Amniotic epithelial cell (primary cell): Measurements from ENCODE around the gene MAGEF1.
"Not testable (repeated sequence)": the region's sequence is repeated elsewhere in the genome, so short reads cannot be mapped to it uniquely, and the experiment has no call there.

Experiments used
- DNase-seq: peaks from one replicate; pipeline ENCODE4 v3.0.0-alpha.2; 2010; ENCODE audit warnings: low read depth

Gene MAGEF1

GRCh38 chr3:184742676-184743135, 30.8 kb upstream of the MAGEF1 start:
- no peak for DNase-seq

DNA sequence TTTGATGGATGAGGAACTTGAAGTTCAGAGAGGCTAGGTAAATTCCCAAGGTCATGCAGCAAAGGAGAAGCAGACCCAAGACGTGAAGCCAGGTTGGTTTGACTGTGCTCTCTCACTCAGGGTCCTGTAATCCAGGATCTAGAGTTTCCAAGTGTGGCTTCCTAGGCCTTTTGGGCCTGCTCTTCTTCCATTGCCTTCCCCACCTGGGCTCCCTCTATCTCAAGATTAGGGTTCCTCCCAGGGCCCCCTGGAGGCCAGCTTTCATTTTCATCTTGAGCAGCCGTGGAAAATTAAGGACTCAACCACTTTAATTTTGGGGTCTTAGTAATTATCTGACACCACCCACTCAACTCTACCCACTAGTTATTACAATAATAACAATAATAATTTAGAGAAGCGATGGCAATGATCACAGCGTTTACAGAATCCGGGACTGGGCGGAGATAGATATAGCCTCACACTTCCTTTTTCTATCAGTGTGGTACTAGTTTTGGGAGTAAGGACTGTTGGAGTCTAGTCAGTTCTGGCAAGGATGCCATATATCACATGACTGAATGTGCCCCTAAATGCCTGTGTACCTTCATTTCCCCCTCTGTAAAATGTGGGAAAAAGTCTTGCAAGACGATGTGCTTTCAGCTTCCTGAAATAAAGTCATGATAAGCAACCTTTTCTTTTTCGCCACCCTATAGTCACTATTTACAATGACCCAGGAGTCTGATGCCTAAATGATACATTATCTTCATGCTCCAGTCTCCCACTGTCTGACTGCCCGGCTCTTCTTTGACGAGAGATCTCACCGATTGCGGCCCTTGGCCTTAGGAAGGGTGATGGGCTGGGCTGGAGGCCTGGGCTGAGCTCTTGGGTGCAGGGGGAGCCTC, 30.2 kb upstream of the MAGEF1 start:
- no peak for DNase-seq

DNA sequence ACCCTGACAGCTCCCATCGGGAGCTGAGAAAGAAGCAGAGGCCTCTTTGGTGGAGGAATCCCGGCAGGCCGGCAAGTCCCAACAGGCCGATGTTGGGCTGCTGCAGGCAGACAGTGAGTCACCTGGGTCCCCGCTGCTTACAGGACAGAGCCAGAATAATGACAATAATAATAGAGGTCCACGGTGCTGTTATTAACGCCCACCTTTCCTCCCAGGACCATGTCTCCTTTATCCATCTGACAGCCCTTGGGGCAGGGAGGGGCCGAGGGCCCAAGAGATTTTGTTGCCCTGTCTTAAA, 29.3 kb upstream of the MAGEF1 start:
- DNase-seq, result no peak

DNA sequence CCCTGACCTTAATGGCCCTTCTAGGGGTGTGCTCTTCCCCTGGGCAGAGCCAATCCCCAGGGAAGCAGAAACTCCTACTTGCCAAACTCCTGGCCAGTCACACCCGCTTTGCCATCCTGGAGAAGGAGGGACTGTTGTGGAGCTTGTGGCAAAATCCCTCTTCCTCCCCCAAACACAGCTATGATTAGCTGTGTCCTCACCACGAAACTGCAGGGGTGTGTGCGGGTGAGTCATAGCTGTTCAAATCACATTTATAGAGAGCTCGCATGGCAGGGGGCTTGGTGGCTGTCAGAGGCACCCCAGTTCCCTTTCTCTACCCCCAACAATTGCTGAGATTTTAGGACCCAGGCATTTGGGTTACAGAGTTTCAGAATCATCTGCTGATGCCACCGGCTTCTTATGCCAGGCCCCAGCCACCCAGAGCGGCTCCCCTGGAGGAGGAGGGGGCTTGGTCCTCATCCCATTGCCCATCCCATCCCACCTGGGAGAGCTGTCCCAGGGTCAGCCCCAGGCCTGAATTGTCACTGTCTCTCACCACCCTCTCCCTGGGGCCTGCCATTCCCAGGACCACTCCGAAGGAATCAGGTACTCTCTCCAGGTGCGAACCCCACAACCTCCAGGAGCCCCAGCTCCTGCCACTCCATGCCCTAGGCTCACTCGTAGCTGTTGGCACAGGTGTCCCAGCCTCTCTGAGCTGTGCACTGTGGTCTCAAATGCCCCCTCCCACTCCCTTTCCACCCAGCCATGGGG, 28.8 kb upstream of the MAGEF1 start:
- peak; percentile 46 for DNase-seq

GRCh38 chr3:184739594-184740505, 28.0 kb upstream of the MAGEF1 start:
- no peak for DNase-seq

- no peak for DNase-seq
These were observed 27.1 kb upstream of the MAGEF1 start for GRCh38 chr3:184738982-184739381.

- no peak for DNase-seq
These were observed 26.6 kb upstream of the MAGEF1 start for GRCh38 chr3:184738506-184738890.

DNA sequence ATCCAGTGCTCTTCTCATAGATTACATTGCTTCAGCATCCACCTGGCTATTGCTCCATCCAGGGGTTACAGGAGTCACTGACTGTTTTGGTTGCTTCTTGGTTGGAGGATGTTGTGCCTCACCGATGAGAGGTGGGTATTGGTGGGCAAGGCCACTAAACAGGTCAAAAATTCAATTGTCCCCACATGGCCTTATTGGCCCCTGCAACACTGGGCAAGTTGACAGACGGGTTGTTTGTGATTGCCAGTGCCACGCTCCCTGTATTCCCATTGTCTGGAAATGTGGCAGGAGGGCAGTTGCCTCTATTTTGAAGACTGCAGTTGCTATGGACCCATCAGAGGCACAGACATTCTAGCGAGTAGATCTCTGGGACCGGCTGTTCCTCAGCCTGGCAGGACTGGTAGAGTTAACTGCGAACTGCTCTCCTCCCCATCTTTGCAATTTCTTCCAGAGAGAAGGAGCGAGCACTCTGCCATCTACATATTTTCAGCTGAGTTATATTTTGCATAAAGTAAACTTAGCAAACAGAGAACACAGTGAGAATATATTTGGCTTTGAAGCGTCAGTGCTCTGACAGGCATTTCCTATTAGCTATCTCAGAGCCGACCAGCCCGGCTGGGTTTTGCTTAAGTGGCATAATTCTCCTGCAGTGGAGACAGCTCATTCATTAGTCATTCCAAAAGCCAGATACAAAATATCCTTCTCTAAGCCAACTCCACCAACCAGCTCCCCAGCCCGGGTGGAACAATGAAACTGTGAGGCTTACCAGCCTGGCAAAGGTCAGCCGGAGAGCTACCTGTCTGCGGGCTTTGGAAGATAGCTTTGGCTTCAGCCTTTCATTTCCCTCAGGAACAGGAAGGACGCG, 26.0 kb upstream of the MAGEF1 start:
- DNase-seq, result peak; percentile 57

DNA sequence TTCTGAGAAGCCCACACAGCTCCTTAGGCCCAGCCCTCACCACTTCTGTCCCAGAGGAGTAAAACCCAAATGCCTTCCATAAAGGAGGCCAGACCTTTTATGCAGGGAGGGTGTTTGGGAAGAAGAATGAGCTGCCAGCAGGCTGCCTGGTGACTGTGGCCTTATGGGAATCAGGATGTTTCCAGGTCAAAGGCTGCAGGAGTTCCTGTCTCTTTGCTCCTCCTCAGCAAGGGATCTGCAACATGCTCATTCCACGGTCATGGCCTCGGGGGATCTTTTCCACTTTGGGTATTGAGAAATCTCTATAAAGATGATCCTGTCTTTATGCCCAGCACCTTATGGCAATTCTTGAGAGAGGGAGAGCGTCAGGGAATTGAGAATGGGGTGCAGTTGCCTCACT, 25.2 kb upstream of the MAGEF1 start:
- DNase-seq, result no peak

GRCh38 chr3:184734903-184735701, 23.2 kb upstream of the MAGEF1 start:
- DNase-seq, result no peak

DNA sequence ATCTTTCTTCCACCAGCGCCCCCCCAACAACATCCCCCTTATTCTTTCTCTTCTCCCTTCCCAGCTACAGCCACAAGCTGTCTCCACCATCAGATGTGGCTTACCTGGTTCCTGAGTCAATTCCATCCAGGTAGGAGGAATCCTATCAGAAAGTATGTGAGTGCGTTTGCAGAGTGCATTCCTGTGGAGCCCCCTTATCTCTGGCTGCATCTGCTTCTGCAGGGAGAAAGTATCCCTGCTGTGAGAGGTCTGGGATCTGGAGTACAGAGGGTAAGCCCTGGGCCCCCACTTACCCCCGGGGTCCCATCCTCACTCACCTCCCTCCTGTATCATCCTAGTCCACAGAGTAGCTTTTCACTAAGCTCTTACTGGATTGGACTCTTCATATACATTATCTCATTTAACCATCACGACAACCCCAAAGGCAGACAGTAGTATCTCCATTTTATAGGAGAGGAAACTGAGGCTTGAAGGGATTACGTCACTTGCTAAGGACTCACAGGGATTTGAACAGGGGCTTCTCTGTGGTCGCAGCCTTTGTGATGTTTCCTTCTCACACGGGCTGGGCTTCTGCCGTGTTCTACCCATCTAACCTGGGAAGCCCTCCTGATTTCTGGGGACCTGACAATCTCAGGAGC, 22.2 kb upstream of the MAGEF1 start:
- no peak for DNase-seq

DNA sequence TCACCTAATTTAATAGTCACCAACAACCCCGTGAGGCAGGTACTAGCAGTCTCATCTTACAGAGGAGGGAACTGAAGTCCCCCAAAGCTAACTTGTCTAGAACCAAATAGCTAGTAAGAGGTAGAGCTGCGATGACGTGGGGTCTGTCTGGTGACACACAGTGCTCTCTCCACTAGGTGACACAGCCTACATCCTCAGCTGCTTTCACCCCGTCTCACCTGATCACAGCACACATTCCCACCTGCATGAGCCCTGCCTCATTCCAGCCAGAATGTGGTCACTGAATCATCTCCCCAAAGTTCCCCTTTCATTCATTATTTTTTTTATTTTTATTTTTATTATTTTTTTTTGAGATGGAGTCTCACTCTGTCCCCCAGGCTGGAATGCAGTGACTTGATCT, 21.3 kb upstream of the MAGEF1 start:
- no peak for DNase-seq

DNA sequence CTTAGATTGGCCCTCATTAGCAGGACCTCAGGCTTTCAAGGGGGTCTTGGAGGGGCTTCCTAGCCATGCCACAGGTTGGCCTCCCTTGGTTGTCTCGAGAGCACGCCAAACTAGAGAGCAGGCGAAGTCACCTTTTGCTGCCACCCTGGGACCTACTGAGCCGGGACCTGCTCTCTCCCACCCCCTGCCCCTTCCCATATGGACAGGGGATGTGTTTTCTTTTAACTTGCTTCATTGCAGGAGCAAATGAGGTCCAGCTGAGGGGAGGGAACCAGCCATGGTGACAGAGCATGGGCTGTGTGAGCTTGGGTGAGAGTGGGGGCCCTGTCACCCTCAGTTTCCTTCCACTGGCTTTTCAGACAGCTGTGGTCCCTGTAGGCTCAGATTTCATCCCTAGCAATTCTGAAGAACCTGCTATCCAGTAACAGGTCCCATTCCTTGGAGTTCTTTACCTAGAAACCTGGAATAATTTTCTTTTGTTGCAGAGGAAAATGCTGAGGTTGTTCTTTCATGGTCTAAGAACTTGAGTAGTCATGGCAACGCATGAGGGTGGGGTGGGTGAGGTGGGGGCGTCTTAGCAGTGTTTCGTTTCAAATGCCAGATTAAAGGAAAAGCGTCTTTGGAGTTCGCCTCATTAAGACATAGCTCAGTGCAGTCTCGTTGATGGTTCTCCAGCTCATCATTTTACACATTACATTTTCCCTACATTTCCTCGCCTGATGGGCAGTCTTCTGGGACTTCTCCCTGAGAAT, 20.1 kb upstream of the MAGEF1 start:
- DNase-seq, result no peak

DNA sequence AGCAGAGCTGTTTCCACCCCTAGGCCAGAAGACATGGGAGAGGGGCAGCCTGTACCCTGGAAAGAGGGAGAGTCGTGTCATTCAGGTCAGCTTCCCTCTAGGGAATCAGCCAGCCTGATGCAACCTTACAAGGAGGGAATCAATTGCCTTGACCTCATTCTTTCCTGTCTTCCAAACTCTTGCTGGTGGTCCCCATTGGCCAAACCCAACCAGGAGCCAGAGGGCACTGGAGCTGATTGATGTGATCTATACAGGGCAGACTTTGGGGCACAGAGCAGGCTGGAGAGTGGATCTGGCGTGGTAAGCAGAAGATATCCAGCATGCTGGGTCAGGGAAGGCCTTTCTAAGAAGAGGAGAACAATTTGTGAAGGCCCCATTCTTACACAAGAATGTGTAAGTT, 19.1 kb upstream of the MAGEF1 start:
- no peak for DNase-seq

DNA sequence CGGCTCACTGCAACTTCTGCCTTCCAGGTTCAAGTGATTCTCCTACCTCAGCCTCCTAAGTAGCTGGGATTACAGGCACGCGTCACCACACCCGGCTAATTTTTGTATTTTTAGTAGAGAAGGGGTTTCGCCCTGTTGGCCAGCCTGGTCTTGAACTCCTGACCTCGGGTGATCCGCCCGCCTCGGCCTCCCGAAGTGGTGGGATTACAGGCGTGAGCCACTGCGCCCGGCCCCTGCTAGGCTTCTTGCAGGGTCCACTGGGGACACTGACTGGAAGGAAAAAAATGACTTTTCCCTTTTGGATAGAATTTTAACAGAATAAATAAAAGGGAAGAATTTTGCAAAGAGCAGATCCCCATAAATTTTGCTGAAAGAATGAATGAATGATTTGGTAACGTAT, 17.3 kb upstream of the MAGEF1 start:
- not testable (repeated sequence) for DNase-seq

GRCh38 chr3:184728010-184728527, 16.2 kb upstream of the MAGEF1 start:
- no peak for DNase-seq

DNA sequence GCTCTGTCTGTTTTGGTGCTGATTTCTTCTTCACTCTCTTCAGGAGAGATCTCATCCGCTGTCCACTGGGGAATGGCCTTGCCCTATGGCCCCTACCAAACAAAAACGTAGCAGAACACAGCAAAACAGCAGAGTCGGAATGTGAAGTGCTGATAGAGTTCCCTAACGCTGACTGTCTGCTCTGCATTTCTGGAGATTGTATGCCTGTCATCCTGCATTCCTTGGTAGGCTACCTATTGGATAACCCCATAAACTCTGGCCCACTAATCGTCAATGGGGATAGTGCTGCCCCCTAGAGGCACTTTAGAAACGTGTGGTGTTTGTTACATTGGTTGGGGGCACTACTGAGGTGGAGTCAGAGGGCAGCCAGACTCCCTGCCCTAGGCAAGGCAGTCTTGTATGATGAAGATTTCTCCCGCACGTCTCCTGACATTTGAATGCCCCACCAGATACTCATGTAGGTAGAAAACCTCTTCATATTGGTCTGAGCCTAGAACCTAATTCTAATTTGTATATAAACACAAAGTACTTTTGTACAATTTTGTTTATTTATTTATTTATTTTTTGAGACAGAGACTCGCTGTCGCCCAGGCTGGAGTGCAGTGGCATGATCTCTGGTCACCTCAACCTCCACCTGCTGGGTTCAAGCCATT, 15.6 kb upstream of the MAGEF1 start:
- peak; percentile 86 for DNase-seq

GRCh38 chr3:184726497-184726896, 14.6 kb upstream of the MAGEF1 start:
- DNase-seq, result no peak
